PC-9 (cell line): ENCODE results near the gene RHO.
"Not testable (repeated sequence)": the region's sequence is repeated elsewhere in the genome, so short reads cannot be mapped to it uniquely, and the experiment has no call there.

ENCODE experiments used
- EZH2 ChIP-seq: fragments of 200-600 bp; sonication (generic); IDR thresholded peaks from 2 replicates; pipeline ENCODE4 v1.8.0; 2017; ENCODE audit warnings: antibody characterized with exemption, low read depth
- TF ChIP-seq, protein P1 (sequence below): fragments of 200-600 bp; sonication (generic); conservative IDR thresholded peaks from 2 replicates; pipeline ENCODE4 v1.6.1; 2017; ENCODE audit warnings: mixed run types, antibody characterized with exemption, mild to moderate bottlenecking, moderate library complexity

GRCh38 chr3:129487868-129488335, 40.5 kb upstream of the RHO start:
- TF ChIP-seq, protein P1, sequence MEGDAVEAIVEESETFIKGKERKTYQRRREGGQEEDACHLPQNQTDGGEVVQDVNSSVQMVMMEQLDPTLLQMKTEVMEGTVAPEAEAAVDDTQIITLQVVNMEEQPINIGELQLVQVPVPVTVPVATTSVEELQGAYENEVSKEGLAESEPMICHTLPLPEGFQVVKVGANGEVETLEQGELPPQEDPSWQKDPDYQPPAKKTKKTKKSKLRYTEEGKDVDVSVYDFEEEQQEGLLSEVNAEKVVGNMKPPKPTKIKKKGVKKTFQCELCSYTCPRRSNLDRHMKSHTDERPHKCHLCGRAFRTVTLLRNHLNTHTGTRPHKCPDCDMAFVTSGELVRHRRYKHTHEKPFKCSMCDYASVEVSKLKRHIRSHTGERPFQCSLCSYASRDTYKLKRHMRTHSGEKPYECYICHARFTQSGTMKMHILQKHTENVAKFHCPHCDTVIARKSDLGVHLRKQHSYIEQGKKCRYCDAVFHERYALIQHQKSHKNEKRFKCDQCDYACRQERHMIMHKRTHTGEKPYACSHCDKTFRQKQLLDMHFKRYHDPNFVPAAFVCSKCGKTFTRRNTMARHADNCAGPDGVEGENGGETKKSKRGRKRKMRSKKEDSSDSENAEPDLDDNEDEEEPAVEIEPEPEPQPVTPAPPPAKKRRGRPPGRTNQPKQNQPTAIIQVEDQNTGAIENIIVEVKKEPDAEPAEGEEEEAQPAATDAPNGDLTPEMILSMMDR: not testable (repeated sequence)
- not testable (repeated sequence) for TF ChIP-seq EZH2
